Measurements from ENCODE around the gene KRT33A.
"Not testable (repeated sequence)": the region's sequence is repeated elsewhere in the genome, so short reads cannot be mapped to it uniquely, and the experiment has no call there.

KRT33A gene

GRCh38 chr17:41350381-41350878, at the start of gene KRT33A:
KRT33A (minus strand) TSS chr17:41350828; CDS start chr17:41350767, 61 bp downstream.
- DNase-seq, result not testable (repeated sequence)

- no peak for DNase-seq
These were observed 46.5 kb upstream of the KRT33A start, which contains the start of gene KRT31 for GRCh38 chr17:41396996-41397660. KRT31 (minus strand) TSS chr17:41397608; CDS start chr17:41397539, 69 bp downstream.

GRCh38 chr17:41396340-41396739, 45.7 kb upstream of the KRT33A start:
- DNase-seq, result no peak

- no peak for DNase-seq
These were observed 45.0 kb upstream of the KRT33A start for GRCh38 chr17:41395611-41396010.

GRCh38 chr17:41395044-41395443, 44.4 kb upstream of the KRT33A start:
- DNase-seq, result not testable (repeated sequence)

- no peak for DNase-seq
These were observed 43.8 kb upstream of the KRT33A start for GRCh38 chr17:41394254-41394996.

GRCh38 chr17:41393826-41394225, 43.2 kb upstream of the KRT33A start:
- DNase-seq, result no peak

- no peak for DNase-seq
These were observed 42.7 kb upstream of the KRT33A start for GRCh38 chr17:41393294-41393693.

GRCh38 chr17:41392278-41392677, 41.6 kb upstream of the KRT33A start:
- no peak for DNase-seq

- DNase-seq, result no peak
These were observed 40.9 kb upstream of the KRT33A start for GRCh38 chr17:41391535-41391934.

- DNase-seq, result no peak
These were observed 39.8 kb upstream of the KRT33A start for GRCh38 chr17:41390411-41390938.

GRCh38 chr17:41387670-41388069, 37.0 kb upstream of the KRT33A start:
- no peak for DNase-seq

- no peak for DNase-seq
These were observed 35.6 kb upstream of the KRT33A start for GRCh38 chr17:41386227-41386626.

- no peak for DNase-seq
These were observed 33.1 kb upstream of the KRT33A start for GRCh38 chr17:41383690-41384089.

- no peak for DNase-seq
These were observed 31.8 kb upstream of the KRT33A start for GRCh38 chr17:41382394-41382793.

GRCh38 chr17:41381943-41382342, 31.3 kb upstream of the KRT33A start, which contains the start of gene KRT34:
KRT34 (minus strand) TSS chr17:41382306; CDS start chr17:41382246, 60 bp downstream.
- not testable (repeated sequence) for DNase-seq

- DNase-seq, result not testable (repeated sequence)
These were observed 29.5 kb upstream of the KRT33A start for GRCh38 chr17:41380091-41380490.

GRCh38 chr17:41377546-41377945, 26.9 kb upstream of the KRT33A start:
- DNase-seq, result no peak

GRCh38 chr17:41369713-41370112, 19.1 kb upstream of the KRT33A start, which contains the start of gene KRT33B:
KRT33B (minus strand) TSS chr17:41369813; CDS start chr17:41369750, 63 bp downstream.
- no peak for DNase-seq

GRCh38 chr17:41369023-41369422, 18.4 kb upstream of the KRT33A start:
- DNase-seq, result no peak

GRCh38 chr17:41367426-41368075, 16.9 kb upstream of the KRT33A start:
- no peak for DNase-seq

- no peak for DNase-seq
These were observed 15.4 kb upstream of the KRT33A start for GRCh38 chr17:41366070-41366469.

GRCh38 chr17:41363881-41364280, 13.3 kb upstream of the KRT33A start:
- no peak for DNase-seq
